Measurements from ENCODE around the gene WWC1.

The WWC1 gene

GRCh38 chr5:168464214-168464613 lies 172.8 kb downstream of the WWC1 start:
- Mint-ChIP-seq H3K4me1 (no peaks in the 10 kb centered on the region), H3K27ac (no peak overlapping the region)
- TF ChIP-seq, protein P1, sequence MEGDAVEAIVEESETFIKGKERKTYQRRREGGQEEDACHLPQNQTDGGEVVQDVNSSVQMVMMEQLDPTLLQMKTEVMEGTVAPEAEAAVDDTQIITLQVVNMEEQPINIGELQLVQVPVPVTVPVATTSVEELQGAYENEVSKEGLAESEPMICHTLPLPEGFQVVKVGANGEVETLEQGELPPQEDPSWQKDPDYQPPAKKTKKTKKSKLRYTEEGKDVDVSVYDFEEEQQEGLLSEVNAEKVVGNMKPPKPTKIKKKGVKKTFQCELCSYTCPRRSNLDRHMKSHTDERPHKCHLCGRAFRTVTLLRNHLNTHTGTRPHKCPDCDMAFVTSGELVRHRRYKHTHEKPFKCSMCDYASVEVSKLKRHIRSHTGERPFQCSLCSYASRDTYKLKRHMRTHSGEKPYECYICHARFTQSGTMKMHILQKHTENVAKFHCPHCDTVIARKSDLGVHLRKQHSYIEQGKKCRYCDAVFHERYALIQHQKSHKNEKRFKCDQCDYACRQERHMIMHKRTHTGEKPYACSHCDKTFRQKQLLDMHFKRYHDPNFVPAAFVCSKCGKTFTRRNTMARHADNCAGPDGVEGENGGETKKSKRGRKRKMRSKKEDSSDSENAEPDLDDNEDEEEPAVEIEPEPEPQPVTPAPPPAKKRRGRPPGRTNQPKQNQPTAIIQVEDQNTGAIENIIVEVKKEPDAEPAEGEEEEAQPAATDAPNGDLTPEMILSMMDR (IDR thresholded peaks at IDR 0.05; ENCODE audit: unreplicated experiment in 3 of 3) = no peak

DNA sequence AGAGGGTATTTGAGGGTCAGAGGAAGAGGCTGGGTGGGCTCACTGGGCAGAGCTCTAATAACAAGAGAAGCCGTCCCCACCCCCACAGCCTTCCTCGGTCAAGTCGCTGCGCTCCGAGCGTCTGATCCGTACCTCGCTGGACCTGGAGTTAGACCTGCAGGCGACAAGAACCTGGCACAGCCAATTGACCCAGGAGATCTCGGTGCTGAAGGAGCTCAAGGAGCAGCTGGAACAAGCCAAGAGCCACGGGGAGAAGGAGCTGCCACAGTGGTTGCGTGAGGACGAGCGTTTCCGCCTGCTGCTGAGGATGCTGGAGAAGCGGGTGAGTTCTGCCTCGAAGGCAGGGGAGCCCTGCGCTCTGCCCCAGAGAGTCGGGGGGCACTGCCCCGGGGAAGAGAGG lies 173.2 kb downstream of the WWC1 start:
- no peaks in the 10 kb centered on the region for H3K4me1 Mint-ChIP-seq
- H3K27ac Mint-ChIP-seq = no peak overlapping the region
- peaks cover 7% of the 10 kb centered on the region for H3K36me3 Mint-ChIP-seq (ENCODE audit: low read depth)
- TF ChIP-seq, protein P1 (IDR thresholded peaks at IDR 0.05; ENCODE audit: unreplicated experiment in 3 of 3) = no peak
- H3K27me3 Mint-ChIP-seq (ENCODE audit: low read depth) = no peaks in the 10 kb centered on the region
- no peak overlapping the region for H3K4me3 Mint-ChIP-seq
- H3K9me3 Mint-ChIP-seq = no peaks in the 10 kb centered on the region

More at GRCh38 chr5:168464214-168464613, 172.8 kb downstream of the WWC1 start:
- H3K36me3 Mint-ChIP-seq (ENCODE audit: low read depth) = peaks cover 6% of the 10 kb centered on the region
- no peaks in the 10 kb centered on the region for H3K27me3 Mint-ChIP-seq (ENCODE audit: low read depth)
- H3K9me3 Mint-ChIP-seq = no peaks in the 10 kb centered on the region
- no peak overlapping the region for H3K4me3 Mint-ChIP-seq

- Mint-ChIP-seq H3K4me3 (no peak overlapping the region), H3K27ac (no peak overlapping the region), H3K4me1 (no peaks in the 10 kb centered on the region), H3K27me3 (ENCODE audit: low read depth) (no peaks in the 10 kb centered on the region), H3K9me3 (no peaks in the 10 kb centered on the region), H3K36me3 (ENCODE audit: low read depth) (peaks cover 13% of the 10 kb centered on the region)
- TF ChIP-seq, protein P1 (IDR thresholded peaks at IDR 0.05; ENCODE audit: unreplicated experiment in 3 of 3) = no peak
Observed at GRCh38 chr5:168467755-168468330, 176.4 kb downstream of the WWC1 start.

DNA sequence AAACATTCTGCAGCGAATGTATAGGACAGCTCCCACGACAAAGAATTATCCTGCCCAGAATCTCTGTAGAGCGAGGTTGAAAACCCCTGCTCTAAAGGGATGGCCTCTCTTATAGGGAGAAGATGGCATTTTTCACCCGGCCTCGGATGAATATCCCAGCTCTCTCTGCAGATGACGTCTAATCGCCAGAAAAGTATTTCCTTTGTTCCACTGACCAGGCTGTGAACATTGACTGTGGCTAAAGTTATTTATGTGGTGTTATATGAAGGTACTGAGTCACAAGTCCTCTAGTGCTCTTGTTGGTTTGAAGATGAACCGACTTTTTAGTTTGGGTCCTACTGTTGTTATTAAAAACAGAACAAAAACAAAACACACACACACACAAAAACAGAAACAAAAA lies 177.4 kb downstream of the WWC1 start:
- H3K27ac Mint-ChIP-seq = no peak overlapping the region
- no peaks in the 10 kb centered on the region for H3K4me1 Mint-ChIP-seq
- H3K27me3 Mint-ChIP-seq (ENCODE audit: low read depth) = no peaks in the 10 kb centered on the region
- no peak overlapping the region for H3K4me3 Mint-ChIP-seq
- peaks cover 12% of the 10 kb centered on the region for H3K36me3 Mint-ChIP-seq (ENCODE audit: low read depth)
- TF ChIP-seq, protein P1 (IDR thresholded peaks at IDR 0.05; ENCODE audit: unreplicated experiment in 3 of 3) = no peak
- H3K9me3 Mint-ChIP-seq = no peaks in the 10 kb centered on the region

DNA sequence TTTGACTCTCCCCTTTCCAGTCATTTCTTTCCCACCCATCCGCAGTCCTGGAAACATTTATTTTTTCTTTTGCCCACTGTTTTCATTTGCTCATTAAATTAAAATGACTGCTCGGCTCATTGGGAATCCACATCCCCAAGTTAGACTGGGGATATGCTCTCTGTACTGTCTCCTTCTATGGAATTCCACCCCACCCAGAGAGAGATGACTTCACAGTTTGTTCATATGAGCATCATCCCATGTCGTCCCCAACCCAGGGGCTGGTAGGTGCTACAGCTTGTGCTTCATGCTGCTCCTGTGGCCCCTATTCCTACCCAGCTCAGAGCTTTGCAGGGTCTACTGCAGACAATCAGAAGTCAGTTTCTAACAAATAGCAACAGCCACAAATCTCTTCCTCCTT lies 178.4 kb downstream of the WWC1 start:
- peaks cover 7% of the 10 kb centered on the region for H3K36me3 Mint-ChIP-seq (ENCODE audit: low read depth)
- H3K4me3 Mint-ChIP-seq = no peak overlapping the region
- no peaks in the 10 kb centered on the region for H3K4me1 Mint-ChIP-seq
- TF ChIP-seq, protein P1 (IDR thresholded peaks at IDR 0.05; ENCODE audit: unreplicated experiment in 3 of 3) = no peak
- no peak overlapping the region for H3K27ac Mint-ChIP-seq
- H3K9me3 Mint-ChIP-seq = no peaks in the 10 kb centered on the region
- no peaks in the 10 kb centered on the region for H3K27me3 Mint-ChIP-seq (ENCODE audit: low read depth)

GRCh38 chr5:168471785-168472184 lies 180.3 kb downstream of the WWC1 start:
- H3K4me3 Mint-ChIP-seq = no peak overlapping the region
- H3K36me3 Mint-ChIP-seq (ENCODE audit: low read depth) = peaks cover 7% of the 10 kb centered on the region
- no peaks in the 10 kb centered on the region for H3K4me1 Mint-ChIP-seq
- no peak overlapping the region for H3K27ac Mint-ChIP-seq
- TF ChIP-seq, protein P1 (IDR thresholded peaks at IDR 0.05; ENCODE audit: unreplicated experiment in 3 of 3) = no peak
- H3K27me3 Mint-ChIP-seq (ENCODE audit: low read depth) = no peaks in the 10 kb centered on the region
- H3K9me3 Mint-ChIP-seq = no peaks in the 10 kb centered on the region
